PFSK-1 (cell line): ENCODE measurements around the gene IRF1.

Source experiments
- FOXP2 ChIP-seq: optimal IDR thresholded peaks from 2 replicates; pipeline ENCODE3; 2011; ENCODE audit warnings: borderline replicate concordance, control low read depth, inconsistent platforms; ENCODE audit not compliant: insufficient read depth; ENCODE audit errors: extremely low read length, extremely low read depth
- POLR2AphosphoS5 ChIP-seq: IDR thresholded peaks from 2 replicates; pipeline ENCODE4 v1.6.1; 2012; ENCODE audit warnings: low read depth, mild to moderate bottlenecking, control low read depth, low read length, moderate library complexity
- SIN3A ChIP-seq: IDR thresholded peaks from 2 replicates; pipeline ENCODE4 v1.6.1; 2012; ENCODE audit warnings: mild to moderate bottlenecking, low read length, moderate library complexity, borderline replicate concordance; ENCODE audit not compliant: insufficient read depth
- TAF1 ChIP-seq: IDR thresholded peaks from 2 replicates; pipeline ENCODE4 v1.6.1; 2012; ENCODE audit warnings: low read length, control low read depth, borderline replicate concordance; ENCODE audit not compliant: insufficient read depth
- TF ChIP-seq, protein P1 (sequence below), 2 experiments: IDR thresholded peaks; 2 replicates each; pipeline versions ENCODE4 v1.6.1 to v1.8.0; 2011 to 2012; ENCODE audit warnings: low read depth in 2 of 2, low read length in 2 of 2, control low read depth in 1 of 2, inconsistent platforms in 1 of 2, mild to moderate bottlenecking in 1 of 2, moderate library complexity in 1 of 2; ENCODE audit not compliant: insufficient read depth in 1 of 2

The IRF1 gene

GRCh38 chr5:132503244-132503643 is 12.7 kb upstream of the IRF1 start:
- TF ChIP-seq POLR2AphosphoS5: no peak
- no peak for TF ChIP-seq SIN3A
- TF ChIP-seq TAF1: no peak
- TF ChIP-seq FOXP2: no peak
- TF ChIP-seq, protein P1, sequence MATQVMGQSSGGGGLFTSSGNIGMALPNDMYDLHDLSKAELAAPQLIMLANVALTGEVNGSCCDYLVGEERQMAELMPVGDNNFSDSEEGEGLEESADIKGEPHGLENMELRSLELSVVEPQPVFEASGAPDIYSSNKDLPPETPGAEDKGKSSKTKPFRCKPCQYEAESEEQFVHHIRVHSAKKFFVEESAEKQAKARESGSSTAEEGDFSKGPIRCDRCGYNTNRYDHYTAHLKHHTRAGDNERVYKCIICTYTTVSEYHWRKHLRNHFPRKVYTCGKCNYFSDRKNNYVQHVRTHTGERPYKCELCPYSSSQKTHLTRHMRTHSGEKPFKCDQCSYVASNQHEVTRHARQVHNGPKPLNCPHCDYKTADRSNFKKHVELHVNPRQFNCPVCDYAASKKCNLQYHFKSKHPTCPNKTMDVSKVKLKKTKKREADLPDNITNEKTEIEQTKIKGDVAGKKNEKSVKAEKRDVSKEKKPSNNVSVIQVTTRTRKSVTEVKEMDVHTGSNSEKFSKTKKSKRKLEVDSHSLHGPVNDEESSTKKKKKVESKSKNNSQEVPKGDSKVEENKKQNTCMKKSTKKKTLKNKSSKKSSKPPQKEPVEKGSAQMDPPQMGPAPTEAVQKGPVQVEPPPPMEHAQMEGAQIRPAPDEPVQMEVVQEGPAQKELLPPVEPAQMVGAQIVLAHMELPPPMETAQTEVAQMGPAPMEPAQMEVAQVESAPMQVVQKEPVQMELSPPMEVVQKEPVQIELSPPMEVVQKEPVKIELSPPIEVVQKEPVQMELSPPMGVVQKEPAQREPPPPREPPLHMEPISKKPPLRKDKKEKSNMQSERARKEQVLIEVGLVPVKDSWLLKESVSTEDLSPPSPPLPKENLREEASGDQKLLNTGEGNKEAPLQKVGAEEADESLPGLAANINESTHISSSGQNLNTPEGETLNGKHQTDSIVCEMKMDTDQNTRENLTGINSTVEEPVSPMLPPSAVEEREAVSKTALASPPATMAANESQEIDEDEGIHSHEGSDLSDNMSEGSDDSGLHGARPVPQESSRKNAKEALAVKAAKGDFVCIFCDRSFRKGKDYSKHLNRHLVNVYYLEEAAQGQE (IDR thresholded peaks at IDR 0.05; ENCODE audit: insufficient read depth in 1 of 2, low read depth in 2 of 2, low read length in 2 of 2): no peak

GRCh38 chr5:132501961-132502931 is 11.7 kb upstream of the IRF1 start:
- TF ChIP-seq FOXP2 (no peak), POLR2AphosphoS5 (no peak), SIN3A (no peak), TAF1 (no peak)
- TF ChIP-seq, protein P1 (IDR thresholded peaks at IDR 0.05; ENCODE audit: insufficient read depth in 1 of 2, low read depth in 2 of 2, low read length in 2 of 2): no peak

DNA sequence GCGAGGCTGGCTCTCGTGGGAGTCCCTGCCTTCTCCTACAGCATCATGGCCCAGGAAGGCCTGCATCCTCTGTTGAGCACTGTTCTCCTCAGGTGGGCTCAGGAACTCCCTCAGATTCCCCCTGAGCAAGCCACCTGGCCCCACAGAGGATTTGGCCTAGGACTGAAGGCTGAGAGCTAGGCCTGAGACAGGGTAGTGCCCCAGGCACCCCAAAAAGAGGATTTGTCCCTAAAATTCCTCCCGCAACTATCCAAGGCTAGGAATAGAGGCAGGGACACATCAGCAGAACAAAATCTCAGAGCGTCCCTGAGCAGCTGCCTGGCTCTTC is 11.0 kb upstream of the IRF1 start:
- TF ChIP-seq TAF1 (no peak), SIN3A (no peak), FOXP2 (no peak), POLR2AphosphoS5 (no peak)
- TF ChIP-seq, protein P1 (IDR thresholded peaks at IDR 0.05; ENCODE audit: insufficient read depth in 1 of 2, low read depth in 2 of 2, low read length in 2 of 2): no peak

DNA sequence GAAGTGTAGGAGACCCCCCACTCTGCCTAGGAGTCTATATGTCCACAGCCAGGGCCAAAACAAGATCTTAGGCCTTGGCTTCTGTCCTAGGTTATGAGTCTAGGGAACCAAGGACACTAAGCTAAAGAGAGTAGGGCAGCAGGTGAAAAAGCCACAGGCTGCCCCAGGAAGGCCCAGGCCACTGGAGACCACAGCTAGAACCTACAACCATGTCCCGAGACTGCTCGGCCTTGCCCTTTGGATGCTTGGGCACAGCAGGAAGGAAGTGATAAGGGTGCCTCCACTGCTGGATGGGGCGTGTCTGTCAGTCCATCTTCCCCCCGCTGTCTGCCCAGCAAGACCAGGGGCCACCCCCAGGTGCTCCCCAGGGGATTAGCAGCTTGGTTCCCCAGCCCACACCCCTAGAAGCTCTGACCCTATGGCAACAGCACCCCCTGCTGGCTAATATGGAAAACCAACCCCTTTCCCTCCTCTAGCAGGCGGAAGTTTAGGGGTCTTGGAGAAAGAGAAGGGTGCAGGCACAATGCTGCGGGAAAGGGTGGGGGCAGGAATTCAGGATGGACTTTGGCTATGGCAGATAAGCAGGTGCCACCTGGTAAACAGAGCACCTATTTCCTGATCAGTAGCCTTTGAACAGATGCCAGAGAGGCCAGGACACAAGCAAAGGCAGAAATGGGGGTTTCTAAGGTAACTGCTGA is 10.5 kb upstream of the IRF1 start:
- TF ChIP-seq SIN3A: no peak
- no peak for TF ChIP-seq POLR2AphosphoS5

GRCh38 chr5:132500244-132500930 is 9.8 kb upstream of the IRF1 start:
- TF ChIP-seq SIN3A: no peak
- TF ChIP-seq, protein P1 (IDR thresholded peaks at IDR 0.05; ENCODE audit: insufficient read depth in 1 of 2, low read depth in 2 of 2, low read length in 2 of 2): no peak
